DND-41 (cell line): Measurements from ENCODE around the gene CNTNAP1.

Experiments used
- ATAC-seq: fragments of 200-7000 bp; cut with Tn5 transposase; 3 replicates; pipeline ENCODE4 v1.9.1; 2021; ENCODE audit warnings: low read depth; ENCODE audit not compliant: insufficient read depth
- DNase-seq: peaks from one replicate; pipeline ENCODE4 v3.0.0-alpha.2; 2020
- H2AFZ ChIP-seq: 2 replicates; pipeline ENCODE4 v1.6.0; 2012; ENCODE audit warnings: low read depth, low read length
- H3K27ac ChIP-seq: 2 replicates; pipeline ENCODE4 v1.5.1; 2012; ENCODE audit warnings: low read length, inconsistent platforms
- H3K27me3 ChIP-seq: fragments of 200-600 bp; sonication (generic); 2 replicates; pipeline ENCODE4 v1.6.0; 2012; ENCODE audit warnings: low read length, mild to moderate bottlenecking, inconsistent platforms; ENCODE audit not compliant: insufficient read depth, poor library complexity
- H3K36me3 ChIP-seq: 2 replicates; pipeline ENCODE4 v1.5.1; 2012; ENCODE audit warnings: low read length, inconsistent platforms; ENCODE audit not compliant: insufficient read depth
- H3K4me1 ChIP-seq: 2 replicates; pipeline ENCODE4 v1.5.1; 2012; ENCODE audit warnings: mild to moderate bottlenecking, low read length; ENCODE audit not compliant: insufficient read depth
- H3K4me2 ChIP-seq: 2 replicates; pipeline ENCODE4 v1.6.0; 2012; ENCODE audit warnings: mild to moderate bottlenecking, moderate library complexity, low read length, inconsistent platforms; ENCODE audit not compliant: insufficient read depth
- H3K4me3 ChIP-seq, 2 experiments: fragments of 200-600 bp in 1 of 2; shearing (Covaris generic) in 1 of 2; 2 replicates each; pipeline ENCODE4 v1.5.1; 2012 to 2016; ENCODE audit warnings: inconsistent platforms in 2 of 2, low read length in 2 of 2, mild to moderate bottlenecking in 2 of 2, low read depth in 1 of 2, moderate library complexity in 1 of 2
- H3K79me2 ChIP-seq: 2 replicates; pipeline ENCODE4 v1.6.0; 2012; ENCODE audit warnings: low read length, inconsistent platforms; ENCODE audit not compliant: insufficient read depth
- H3K9ac ChIP-seq: 2 replicates; pipeline ENCODE4 v1.6.0; 2012; ENCODE audit warnings: low read depth, mild to moderate bottlenecking, inconsistent platforms, low read length, moderate library complexity
- H3K9me3 ChIP-seq: 2 replicates; pipeline ENCODE4 v1.5.1; 2012; ENCODE audit warnings: low read length, moderate library complexity, mild to moderate bottlenecking, inconsistent platforms; ENCODE audit not compliant: insufficient read depth, severe bottlenecking
- H4K20me1 ChIP-seq: 2 replicates; pipeline ENCODE4 v1.6.0; 2012; ENCODE audit warnings: low read length; ENCODE audit not compliant: insufficient read depth
- EZH2 ChIP-seq: IDR thresholded peaks from 3 replicates; pipeline ENCODE4 v1.6.1; 2012; ENCODE audit warnings: borderline replicate concordance, low read depth, mild to moderate bottlenecking, moderate library complexity, low read length, inconsistent platforms; ENCODE audit not compliant: severe bottlenecking
- TF ChIP-seq, protein P1 (sequence below): IDR thresholded peaks from 2 replicates; pipeline ENCODE4 v1.5.1; 2012; ENCODE audit warnings: borderline replicate concordance, low read length, moderate library complexity, mild to moderate bottlenecking; ENCODE audit not compliant: poor library complexity, severe bottlenecking; ENCODE audit errors: extremely low read depth

Gene CNTNAP1

DNA sequence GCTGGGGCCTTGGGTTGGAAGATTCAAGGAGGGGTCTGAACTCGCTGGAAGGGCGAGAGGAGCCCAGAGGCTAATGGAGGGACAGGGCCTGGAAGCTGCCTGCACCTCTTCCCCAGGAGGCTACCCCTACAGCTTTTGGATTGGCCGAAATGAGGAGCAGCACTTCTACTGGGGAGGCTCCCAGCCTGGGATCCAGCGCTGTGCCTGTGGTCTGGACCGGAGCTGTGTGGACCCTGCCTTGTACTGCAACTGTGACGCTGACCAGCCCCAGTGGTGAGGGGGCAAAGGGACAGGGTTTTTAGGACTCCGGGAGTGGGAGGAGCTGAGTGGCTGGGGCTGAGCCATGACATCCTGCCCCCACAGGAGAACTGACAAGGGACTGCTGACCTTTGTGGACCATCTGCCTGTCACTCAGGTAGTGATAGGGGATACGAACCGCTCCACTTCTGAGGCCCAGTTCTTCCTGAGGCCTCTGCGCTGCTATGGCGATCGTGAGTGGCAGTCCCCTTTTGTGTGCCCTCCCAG lies 8.8 kb downstream of the CNTNAP1 start:
- Histone ChIP-seq H3K4me1 (no peaks in the 10 kb centered on the region), H3K27ac (no peak overlapping the region), H4K20me1 (no peaks in the 10 kb centered on the region; the same call in 1 of the 2 replicates), H3K4me3 (no peak overlapping the region), H3K9me3 (no peaks in the 10 kb centered on the region), H3K9ac (no peak overlapping the region), H3K27me3 (no peaks in the 10 kb centered on the region), H2AFZ (no peak overlapping the region), H3K4me2 (no peak overlapping the region), H3K79me2 (no peaks in the 10 kb centered on the region), H3K36me3 (peaks cover 12% of the 10 kb centered on the region)
- ATAC-seq (no peak), DNase-seq (no peak)
- TF ChIP-seq, protein P1, sequence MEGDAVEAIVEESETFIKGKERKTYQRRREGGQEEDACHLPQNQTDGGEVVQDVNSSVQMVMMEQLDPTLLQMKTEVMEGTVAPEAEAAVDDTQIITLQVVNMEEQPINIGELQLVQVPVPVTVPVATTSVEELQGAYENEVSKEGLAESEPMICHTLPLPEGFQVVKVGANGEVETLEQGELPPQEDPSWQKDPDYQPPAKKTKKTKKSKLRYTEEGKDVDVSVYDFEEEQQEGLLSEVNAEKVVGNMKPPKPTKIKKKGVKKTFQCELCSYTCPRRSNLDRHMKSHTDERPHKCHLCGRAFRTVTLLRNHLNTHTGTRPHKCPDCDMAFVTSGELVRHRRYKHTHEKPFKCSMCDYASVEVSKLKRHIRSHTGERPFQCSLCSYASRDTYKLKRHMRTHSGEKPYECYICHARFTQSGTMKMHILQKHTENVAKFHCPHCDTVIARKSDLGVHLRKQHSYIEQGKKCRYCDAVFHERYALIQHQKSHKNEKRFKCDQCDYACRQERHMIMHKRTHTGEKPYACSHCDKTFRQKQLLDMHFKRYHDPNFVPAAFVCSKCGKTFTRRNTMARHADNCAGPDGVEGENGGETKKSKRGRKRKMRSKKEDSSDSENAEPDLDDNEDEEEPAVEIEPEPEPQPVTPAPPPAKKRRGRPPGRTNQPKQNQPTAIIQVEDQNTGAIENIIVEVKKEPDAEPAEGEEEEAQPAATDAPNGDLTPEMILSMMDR: no peak
- no peak for TF ChIP-seq EZH2

GRCh38 chr17:42692489-42692888 lies 10.2 kb downstream of the CNTNAP1 start:
- Histone ChIP-seq H3K9me3 (no peaks in the 10 kb centered on the region), H3K4me2 (no peak overlapping the region), H3K9ac (no peak overlapping the region), H3K27ac (no peak overlapping the region), H3K79me2 (no peaks in the 10 kb centered on the region), H3K36me3 (peaks cover 18% of the 10 kb centered on the region), H4K20me1 (no peaks in the 10 kb centered on the region; the same call in 1 of the 2 replicates), H3K27me3 (no peaks in the 10 kb centered on the region), H2AFZ (no peak overlapping the region), H3K4me3 (no peak overlapping the region), H3K4me1 (no peaks in the 10 kb centered on the region)
- DNase-seq (no peak), ATAC-seq (no peak)
- no peak for TF ChIP-seq EZH2
- TF ChIP-seq, protein P1: no peak

DNA sequence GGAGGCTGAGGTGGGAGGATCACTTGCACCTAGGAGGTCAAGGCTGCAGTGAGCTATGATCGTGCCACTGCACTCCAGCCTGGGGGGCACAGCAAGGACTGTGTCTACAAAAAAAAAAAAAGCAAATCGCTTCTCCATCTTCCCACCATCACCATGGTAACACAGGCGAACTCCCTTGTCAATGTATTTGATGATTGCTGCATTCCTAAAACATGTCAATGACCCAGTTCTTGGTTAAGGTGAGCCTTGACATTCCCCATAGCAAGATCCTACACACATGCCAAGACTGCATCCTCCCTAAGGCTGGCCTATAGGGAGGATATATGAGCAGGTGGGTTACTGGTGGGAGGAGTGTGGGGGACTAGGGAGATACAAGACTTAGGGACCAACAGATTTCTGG lies 12.2 kb downstream of the CNTNAP1 start:
- no peak overlapping the region for H3K27ac ChIP-seq
- no peak overlapping the region for H3K9ac ChIP-seq
- no peak overlapping the region for H3K4me3 ChIP-seq
- no peak overlapping the region for H2AFZ ChIP-seq
- H3K79me2 ChIP-seq: no peaks in the 10 kb centered on the region
- ATAC-seq: no peak
- H3K27me3 ChIP-seq: no peaks in the 10 kb centered on the region
- H3K9me3 ChIP-seq: no peaks in the 10 kb centered on the region
- no peaks in the 10 kb centered on the region for H4K20me1 ChIP-seq
- peaks cover 23% of the 10 kb centered on the region for H3K36me3 ChIP-seq
- no peak for TF ChIP-seq EZH2
- TF ChIP-seq, protein P1: no peak
- H3K4me1 ChIP-seq: no peaks in the 10 kb centered on the region
- DNase-seq: no peak
- H3K4me2 ChIP-seq: no peak overlapping the region
